PC-3 (cell line): ENCODE results near the gene NMRAL1. TPM values are rescaled to one million over a fixed set of nuclear protein-coding genes. Genes with fewer than 3 reads are reported as not detected.

Experiments used
- ATAC-seq: fragments of 200-7000 bp; cut with Tn5 transposase; 2 replicates; pipeline ENCODE4 v1.9.1; 2020; ENCODE audit warnings: mild to moderate bottlenecking, moderate library complexity
- BruUV-seq: library from RNA; stranded (reverse); fragments of 400-500 nt; replicated peaks from 2 replicates; lab custom pipeline; 2021; lab: Mats Ljungman, UMichigan
- CTCF ChIA-PET: fragments of 300-600 bp; sonication (Branson Sonifier 250); formaldehyde crosslinking; loops from one replicate; lab custom pipeline; 2022; ENCODE audit warnings: antibody characterized with exemption; lab: Charles Lee
- POLR2A ChIA-PET: fragments of 300-600 bp; sonication (Branson Sonifier 250); formaldehyde crosslinking; loops from one replicate; lab custom pipeline; 2022; ENCODE audit warnings: antibody characterized with exemption; ENCODE audit not compliant: unreplicated experiment; lab: Charles Lee
- DNase-seq: peaks from one replicate; pipeline ENCODE4 v3.0.0-alpha.2; 2015
- H2AFZ ChIP-seq: fragments of 300-600 bp; sonication (generic); 2 replicates; pipeline ENCODE4 v1.6.0; 2016; ENCODE audit warnings: antibody characterized with exemption, low read length
- H3F3A ChIP-seq: fragments of 300-600 bp; sonication (generic); one replicate; pipeline ENCODE4 v1.6.0; 2017; ENCODE audit warnings: antibody characterized with exemption, low read length, control low read depth, mild to moderate bottlenecking; ENCODE audit not compliant: unreplicated experiment
- H3K27ac ChIP-seq: fragments of 300-600 bp; sonication (generic); 2 replicates; pipeline ENCODE4 v1.5.1; 2016; ENCODE audit warnings: mild to moderate bottlenecking, low read length
- H3K27me3 ChIP-seq: fragments of 300-600 bp; sonication (generic); 2 replicates; pipeline ENCODE4 v1.6.1; 2016; ENCODE audit warnings: low read length, mixed read lengths
- H3K36me3 ChIP-seq: fragments of 300-600 bp; sonication (generic); 2 replicates; pipeline ENCODE4 v1.6.1; 2016; ENCODE audit warnings: low read depth, mixed run types, low read length, mixed read lengths
- H3K4me1 ChIP-seq: fragments of 300-600 bp; sonication (generic); 2 replicates; pipeline ENCODE4 v1.5.1; 2016; ENCODE audit warnings: low read length; ENCODE audit not compliant: insufficient read depth
- H3K4me2 ChIP-seq: fragments of 300-600 bp; sonication (generic); 2 replicates; pipeline ENCODE4 v1.6.0; 2016; ENCODE audit warnings: low read length
- H3K4me3 ChIP-seq: fragments of 300-600 bp; sonication (generic); 2 replicates; pipeline ENCODE4 v1.5.1; 2016; ENCODE audit warnings: mild to moderate bottlenecking, low read length, mixed read lengths
- H3K79me2 ChIP-seq: fragments of 300-600 bp; sonication (generic); 2 replicates; pipeline ENCODE4 v1.6.1; 2017; ENCODE audit warnings: low read length, mixed read lengths
- H3K9ac ChIP-seq: fragments of 300-600 bp; sonication (generic); 2 replicates; pipeline ENCODE4 v1.6.0; 2016; ENCODE audit warnings: mild to moderate bottlenecking, low read length
- H3K9me2 ChIP-seq: fragments of 300-600 bp; sonication (generic); replicated peaks from 2 replicates; pipeline ENCODE4 v1.6.1; 2016; ENCODE audit warnings: mixed run types, low read length, mixed read lengths
- H3K9me3 ChIP-seq: fragments of 300-600 bp; sonication (generic); 2 replicates; pipeline ENCODE4 v1.6.1; 2016; ENCODE audit warnings: low read length, mixed read lengths
- H4K20me1 ChIP-seq: fragments of 300-600 bp; sonication (generic); 2 replicates; pipeline ENCODE4 v1.6.1; 2016; ENCODE audit warnings: low read length, mixed read lengths
- CTCF ChIP-seq: fragments of 300-600 bp; sonication (generic); conservative IDR thresholded peaks from 2 replicates; pipeline ENCODE4 v1.5.1; 2017; ENCODE audit warnings: antibody characterized with exemption, low read depth, mild to moderate bottlenecking, low read length
- EZH2 ChIP-seq: fragments of 300-600 bp; sonication (generic); IDR thresholded peaks from one replicate; pipeline ENCODE4 v1.6.1; 2017; ENCODE audit warnings: antibody characterized with exemption, mild to moderate bottlenecking, low read length; ENCODE audit not compliant: unreplicated experiment
- EZH2phosphoT487 ChIP-seq: fragments of 300-600 bp; sonication (generic); IDR thresholded peaks from 2 replicates; pipeline ENCODE4 v1.6.1; 2018; ENCODE audit warnings: mild to moderate bottlenecking, antibody characterized with exemption, low read length, borderline replicate concordance
- intact Hi-C: fragments of 100-400 bp; cut with micrococcal nuclease; formaldehyde crosslinking; loops from 2 replicates; pipeline ENCODE4 v1.9.0; 2023
- total RNA-seq: library from RNA; depleted of rRNA; stranded (reverse); fragments of >200 nt; gene quantifications from 2 replicates; pipeline ENCODE4 v1.2.3, GENCODE V29; 2014

The NMRAL1 gene
- total RNA-seq, 1 experiment from 2014 or later = 92.6 TPM

- Histone ChIP-seq H3K79me2 (peaks cover 3% of the 10 kb centered on the region), H3K9ac (no peak overlapping the region), H3F3A (no peaks in the 10 kb centered on the region), H3K9me3 (no peaks in the 10 kb centered on the region), H3K27ac (no peak overlapping the region), H3K4me1 (peaks cover 7% of the 10 kb centered on the region; the same call in 1 of the 2 replicates), H3K4me3 (no peak overlapping the region), H3K4me2 (no peak overlapping the region), H3K36me3 (no peaks in the 10 kb centered on the region), H2AFZ (no peak overlapping the region), H3K27me3 (no peaks in the 10 kb centered on the region), H4K20me1 (no peaks in the 10 kb centered on the region), H3K9me2 (no peaks in the 10 kb centered on the region)
- no TSS peak for BruUV-seq
- CTCF ChIA-PET = no interaction called here
- ATAC-seq (no peak), DNase-seq (no peak)
- TF ChIP-seq EZH2phosphoT487 (no peak), CTCF (no peak), EZH2 (no peak)
- POLR2A ChIA-PET = no interaction called here
- intact Hi-C loops = no loop called here
Measured at GRCh38 chr16:4420505-4421105, 53.8 kb downstream of the NMRAL1 start.

GRCh38 chr16:4419402-4419959 lies 54.9 kb downstream of the NMRAL1 start:
- no TSS peak for BruUV-seq
- H3K4me2 ChIP-seq = no peak overlapping the region
- H2AFZ ChIP-seq = no peak overlapping the region
- peaks cover 14% of the 10 kb centered on the region for H3K79me2 ChIP-seq
- no peaks in the 10 kb centered on the region for H3K9me2 ChIP-seq
- H4K20me1 ChIP-seq = 0 out of 2 replicates have a peak, but pooled peaks cover 8% of the 10 kb centered on the region
- intact Hi-C loops = no loop called here
- H3K4me1 ChIP-seq = peaks cover 10% of the 10 kb centered on the region
- no peaks in the 10 kb centered on the region for H3K36me3 ChIP-seq
- DNase-seq (no peak), ATAC-seq (no peak)
- H3K27ac ChIP-seq = no peak overlapping the region
- no peak overlapping the region for H3K9ac ChIP-seq
- CTCF ChIA-PET = no interaction called here
- H3K4me3 ChIP-seq = no peak overlapping the region
- H3K9me3 ChIP-seq = no peaks in the 10 kb centered on the region
- POLR2A ChIA-PET = no interaction called here
- TF ChIP-seq EZH2phosphoT487 (no peak), CTCF (no peak), EZH2 (no peak)
- no peaks in the 10 kb centered on the region for H3K27me3 ChIP-seq
- no peaks in the 10 kb centered on the region for H3F3A ChIP-seq
